ENCODE data around the gene ZNF592.

Gene ZNF592

GRCh38 chr15:84831028-84831427, 82.6 kb downstream of the ZNF592 start:
- DNase-seq: no peak

DNA sequence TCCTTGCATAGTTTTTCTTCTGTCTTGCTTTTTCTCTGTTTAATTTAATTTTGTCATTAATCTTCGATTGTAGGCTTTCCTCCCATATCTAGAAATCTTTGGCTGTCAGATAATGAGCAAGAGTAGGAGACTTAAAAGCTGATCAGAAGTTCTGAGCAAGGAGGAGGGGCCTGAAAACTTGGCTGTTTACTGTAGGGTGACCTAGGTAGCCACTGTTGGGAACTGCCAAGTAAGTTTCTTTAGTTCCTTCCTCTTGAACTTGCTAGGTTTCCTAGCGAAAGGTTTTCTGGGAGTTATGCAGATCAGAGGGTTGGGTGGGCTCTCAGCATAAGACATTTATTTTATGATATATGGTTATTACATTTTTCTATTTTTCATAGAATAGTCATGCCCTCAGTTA, 83.2 kb downstream of the ZNF592 start:
- DNase-seq: no peak

GRCh38 chr15:84832448-84833040, 84.2 kb downstream of the ZNF592 start:
- no peak for DNase-seq

- no peak for DNase-seq
These were observed 85.2 kb downstream of the ZNF592 start for GRCh38 chr15:84833447-84834228.

DNA sequence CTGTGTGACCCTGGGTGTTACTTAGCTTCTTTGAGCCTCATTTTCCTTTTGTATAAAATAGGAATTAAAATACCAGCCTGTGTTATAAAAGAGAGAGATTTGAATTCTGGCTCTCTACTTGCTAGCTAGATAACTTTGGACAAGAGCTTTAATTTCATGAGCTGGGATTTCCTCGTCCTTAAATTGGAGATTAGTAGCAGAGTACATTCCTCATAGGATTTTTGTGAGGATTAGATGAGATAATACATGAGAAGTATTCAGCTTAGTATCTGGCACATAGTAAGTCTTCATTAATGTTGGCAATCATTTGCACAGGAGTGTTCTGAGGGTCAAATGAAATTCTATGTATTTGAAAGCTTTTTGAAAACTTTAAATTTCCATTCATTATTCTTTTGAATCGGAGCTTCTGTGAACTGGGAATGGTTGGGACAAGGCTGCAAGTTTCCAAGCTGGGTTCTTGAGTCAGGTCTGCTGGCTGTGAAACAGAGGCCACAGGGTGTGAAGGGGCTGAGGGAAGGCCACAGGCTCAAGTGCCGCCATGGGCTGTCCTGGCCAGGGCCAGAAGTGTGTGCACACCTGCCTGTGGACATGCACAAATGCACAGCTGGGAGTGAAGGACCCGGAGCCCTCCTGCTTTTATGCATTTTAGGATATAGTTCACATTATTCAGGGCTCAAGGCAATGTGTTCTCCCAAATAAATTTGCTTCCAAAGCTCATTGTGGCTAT, 86.0 kb downstream of the ZNF592 start:
- DNase-seq: no peak

GRCh38 chr15:84834969-84835368, 86.6 kb downstream of the ZNF592 start:
- no peak for DNase-seq

GRCh38 chr15:84835661-84836337, 87.4 kb downstream of the ZNF592 start:
- DNase-seq: no peak

GRCh38 chr15:84836844-84837243, 88.5 kb downstream of the ZNF592 start:
- no peak for DNase-seq

DNA sequence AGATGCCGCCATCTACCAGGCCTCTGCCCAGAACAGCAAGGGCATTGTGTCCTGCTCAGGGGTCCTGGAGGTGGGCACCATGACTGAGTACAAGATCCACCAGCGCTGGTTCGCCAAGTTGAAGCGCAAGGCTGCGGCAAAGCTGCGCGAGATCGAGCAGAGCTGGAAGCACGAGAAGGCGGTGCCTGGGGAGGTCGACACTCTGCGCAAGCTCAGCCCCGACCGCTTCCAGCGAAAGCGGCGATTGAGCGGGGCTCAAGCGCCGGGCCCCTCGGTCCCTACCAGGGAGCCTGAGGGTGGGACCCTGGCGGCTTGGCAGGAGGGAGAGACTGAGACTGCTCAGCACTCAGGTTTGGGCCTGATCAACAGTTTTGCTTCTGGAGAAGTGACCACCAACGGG, 91.3 kb downstream of the ZNF592 start:
- no peak for DNase-seq

GRCh38 chr15:84840255-84840654, 91.9 kb downstream of the ZNF592 start:
- no peak for DNase-seq

GRCh38 chr15:84840741-84841429, 92.5 kb downstream of the ZNF592 start:
- DNase-seq: no peak

DNA sequence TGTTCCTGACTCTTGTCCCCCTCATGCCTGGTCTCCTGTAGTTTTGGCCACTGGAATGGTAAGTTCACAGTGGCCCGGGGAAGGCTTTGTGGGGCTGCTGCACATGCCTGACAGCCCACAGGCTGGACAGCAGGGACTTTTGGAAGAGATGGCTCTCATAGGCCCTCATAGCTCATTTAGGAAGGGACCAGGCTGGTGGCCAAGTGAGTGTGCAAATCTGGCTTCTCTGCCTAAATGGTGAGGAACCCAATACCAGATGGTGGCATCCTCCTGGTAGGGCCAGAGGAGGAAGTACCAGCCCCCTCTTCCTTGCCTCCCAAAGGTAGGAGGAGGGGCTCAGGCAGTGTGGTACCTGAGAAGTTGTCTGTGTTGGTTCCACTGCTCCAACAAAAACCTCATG, 94.4 kb downstream of the ZNF592 start:
- DNase-seq: no peak

DNA sequence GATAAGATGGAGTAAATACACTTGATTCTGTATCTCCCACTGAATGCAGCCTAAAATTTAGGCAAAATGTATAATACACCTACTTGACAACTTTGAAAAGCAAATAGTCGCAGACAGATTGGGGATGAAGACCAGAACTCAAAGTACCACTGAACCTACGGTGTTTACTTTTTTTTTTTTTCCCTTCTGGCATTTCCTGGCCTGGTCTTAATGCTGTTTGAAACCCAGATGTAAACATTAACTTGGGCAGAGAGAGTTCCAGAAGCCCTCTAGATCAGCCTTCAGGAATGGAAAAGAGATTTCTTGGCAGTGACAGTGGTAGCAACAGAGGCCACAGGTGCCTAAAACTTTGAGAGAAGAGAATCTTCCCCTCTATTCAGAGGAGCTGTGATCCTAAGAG, 96.6 kb downstream of the ZNF592 start:
- no peak for DNase-seq

GRCh38 chr15:84845631-84846030, 97.2 kb downstream of the ZNF592 start:
- peak; percentile 43 for DNase-seq

DNA sequence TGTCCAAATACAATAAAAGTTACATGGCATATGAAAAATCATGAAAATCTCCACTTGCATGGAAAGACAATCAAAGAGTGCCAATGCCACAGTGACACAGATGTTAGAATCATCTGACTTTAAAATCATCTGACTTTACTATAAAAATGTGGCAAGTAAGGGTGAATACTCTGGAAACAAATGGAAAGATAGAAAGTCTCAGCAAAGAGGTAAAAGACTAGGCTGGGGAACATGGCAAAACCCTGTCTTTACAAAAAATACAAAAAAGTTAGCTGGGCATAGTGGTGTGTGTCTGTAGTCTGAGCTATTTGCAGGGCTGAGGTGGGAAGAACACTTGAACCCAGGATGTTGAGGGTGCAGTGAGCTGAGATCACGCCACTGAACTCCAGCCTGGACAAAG, 97.9 kb downstream of the ZNF592 start:
- DNase-seq: no peak

- no peak for DNase-seq
These were observed 99.0 kb downstream of the ZNF592 start for GRCh38 chr15:84847382-84847781.

DNA sequence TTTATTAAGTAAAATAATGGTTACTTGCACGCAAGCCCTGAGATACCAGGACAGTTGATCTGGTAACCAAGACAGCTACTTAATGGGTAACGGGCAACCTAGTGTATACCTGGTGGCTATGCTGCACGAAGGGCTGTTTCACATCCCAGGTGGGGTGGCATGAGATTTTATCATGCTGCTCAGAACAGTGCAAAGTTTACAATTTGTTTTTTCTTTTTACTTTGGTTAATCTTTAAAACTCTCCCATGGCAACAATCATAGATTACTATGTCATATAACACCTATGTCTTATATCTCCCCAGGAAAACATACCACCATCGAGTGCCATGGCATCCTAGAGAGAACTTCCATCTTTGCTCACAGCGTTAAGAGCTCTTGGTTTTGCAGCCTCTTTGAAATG, 103.8 kb downstream of the ZNF592 start:
- DNase-seq: no peak

DNA sequence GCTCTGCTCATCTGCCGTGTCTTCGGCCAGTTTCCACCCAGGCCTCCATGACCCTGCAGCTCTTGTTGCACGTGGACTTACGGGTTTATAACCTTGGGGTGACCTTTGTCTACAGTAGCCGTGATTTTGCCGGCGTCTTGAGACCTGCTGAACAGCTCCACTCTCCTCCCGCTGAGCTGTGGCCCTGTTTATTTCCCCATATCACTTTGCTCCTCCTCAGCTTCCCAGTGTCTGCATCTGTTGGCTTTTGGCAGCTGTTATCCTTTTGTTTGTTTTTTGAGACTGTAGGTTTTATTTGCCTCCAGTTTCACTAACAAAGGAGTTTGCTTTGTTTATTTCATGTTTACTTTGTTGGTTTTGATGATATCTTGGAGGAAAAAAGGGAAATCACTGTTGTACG, 106.7 kb downstream of the ZNF592 start:
- no peak for DNase-seq

DNA sequence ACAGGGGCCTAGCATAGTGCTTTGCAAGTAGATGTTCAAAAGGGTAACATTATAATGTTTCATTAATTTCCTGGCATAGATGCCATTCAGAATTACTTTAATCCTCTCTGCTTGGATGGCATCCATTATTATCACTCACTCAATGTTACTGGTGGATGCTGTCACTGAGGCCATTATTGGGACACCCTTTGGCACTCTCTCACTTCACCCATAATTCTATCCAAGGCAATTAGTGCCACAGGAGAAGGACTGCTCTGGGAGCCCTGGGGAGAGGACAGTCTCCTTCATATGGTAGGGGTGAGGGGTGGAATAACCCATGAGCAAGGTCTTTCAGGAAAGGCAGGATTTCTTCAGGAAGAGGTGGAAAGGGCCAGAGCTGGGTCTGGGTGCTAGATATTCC, 107.4 kb downstream of the ZNF592 start:
- DNase-seq: no peak
